Head of caudate nucleus (tissue), 42 donors: ENCODE results near the gene IFNL2.
A peak's percentile ranks its signal among the peaks of the same experiment; 100 is the strongest.

Source experiments
- DNase-seq, 42 donors: peaks; one replicate each; pipeline versions ENCODE4 v3.0.0 to v3.0.0-alpha.2; 2020 to 2021; ENCODE audit warnings: mixed read lengths in 7 of 42
- intact Hi-C: fragments of 100-400 bp; cut with DNase I; formaldehyde crosslinking; loops from one replicate; pipeline ENCODE4 v1.15.0; 2022

Gene IFNL2

DNA sequence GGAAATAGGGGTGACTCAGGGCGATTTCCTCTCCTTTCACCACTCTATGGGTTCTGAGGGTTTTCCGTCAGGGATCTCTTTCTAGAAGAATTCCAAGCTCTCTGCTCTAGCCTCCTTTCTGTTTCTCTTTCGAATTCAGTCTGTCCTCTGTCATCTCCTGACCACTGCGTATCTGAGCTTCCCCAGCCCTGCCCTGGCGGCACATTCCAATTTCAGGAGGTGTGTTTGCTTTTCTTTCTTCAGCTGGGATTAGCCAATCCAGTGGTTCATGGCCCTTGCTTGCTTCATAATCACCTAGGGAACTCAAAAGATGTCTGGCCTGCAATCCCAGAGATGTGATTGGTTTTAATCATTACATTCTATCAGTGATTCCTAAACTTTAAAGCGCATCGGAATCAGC, 9.4 kb downstream of the IFNL2 start:
- no peak for DNase-seq
- intact Hi-C loops: no loop called here

DNA sequence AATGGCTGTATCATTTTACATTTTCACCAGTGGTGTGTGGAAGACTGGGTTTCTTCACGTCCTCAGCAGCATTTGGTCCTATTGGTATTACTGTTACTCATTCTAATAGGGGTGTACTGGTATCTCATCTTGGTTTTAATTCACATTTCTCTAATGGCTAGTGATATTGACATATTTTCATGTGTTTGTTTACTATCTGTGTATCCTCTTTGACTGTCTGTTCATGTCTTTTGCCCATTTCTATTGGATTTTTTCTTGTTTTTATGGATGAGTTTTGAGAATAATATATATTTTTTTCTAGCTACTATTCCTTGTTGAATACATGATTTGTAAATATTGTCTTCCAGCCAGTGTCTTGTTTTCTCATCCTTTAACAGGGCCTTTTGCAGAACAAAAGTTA, 13.8 kb downstream of the IFNL2 start:
- DNase-seq: no peak
- intact Hi-C loops: no loop called here

DNA sequence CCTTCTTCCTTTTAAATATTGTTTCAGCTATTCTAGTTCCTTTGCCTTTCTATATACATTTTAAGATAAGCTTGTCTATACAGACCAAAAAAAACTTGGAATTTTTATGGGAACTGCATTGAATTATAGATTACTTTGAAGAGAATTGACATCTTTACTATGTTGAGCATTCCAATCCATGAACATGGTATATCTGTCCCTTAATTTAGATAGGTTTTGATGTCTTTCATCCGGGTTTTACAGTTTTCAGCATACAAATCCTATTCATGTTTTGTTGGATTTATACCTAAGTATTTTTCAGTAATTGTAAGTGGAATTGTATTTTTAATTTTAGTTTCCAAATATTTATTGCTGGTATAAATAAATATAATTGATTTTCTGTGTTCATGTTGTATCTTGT, 15.8 kb downstream of the IFNL2 start:
- DNase-seq: no peak
- intact Hi-C loops: no loop called here

DNA sequence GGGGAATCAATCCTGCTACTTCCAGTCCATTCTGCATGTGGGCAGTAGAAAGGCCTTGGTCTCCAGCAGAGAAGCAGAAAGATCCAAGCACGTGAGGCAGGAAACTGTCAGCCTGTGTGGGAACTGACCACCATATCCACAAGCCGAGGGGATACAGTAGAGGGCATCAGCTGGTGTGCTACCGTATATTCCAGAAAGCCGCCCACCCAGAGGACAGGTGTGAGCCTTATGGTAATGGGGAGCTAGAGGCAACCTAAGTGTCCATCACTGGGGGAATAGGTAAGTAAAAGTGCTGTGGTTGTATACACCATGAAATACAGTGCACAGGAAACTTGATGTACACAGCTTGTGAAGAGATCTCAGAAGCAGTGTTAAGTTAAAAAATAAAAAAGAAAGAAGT, 25.2 kb downstream of the IFNL2 start:
- intact Hi-C loops: no loop called here

DNA sequence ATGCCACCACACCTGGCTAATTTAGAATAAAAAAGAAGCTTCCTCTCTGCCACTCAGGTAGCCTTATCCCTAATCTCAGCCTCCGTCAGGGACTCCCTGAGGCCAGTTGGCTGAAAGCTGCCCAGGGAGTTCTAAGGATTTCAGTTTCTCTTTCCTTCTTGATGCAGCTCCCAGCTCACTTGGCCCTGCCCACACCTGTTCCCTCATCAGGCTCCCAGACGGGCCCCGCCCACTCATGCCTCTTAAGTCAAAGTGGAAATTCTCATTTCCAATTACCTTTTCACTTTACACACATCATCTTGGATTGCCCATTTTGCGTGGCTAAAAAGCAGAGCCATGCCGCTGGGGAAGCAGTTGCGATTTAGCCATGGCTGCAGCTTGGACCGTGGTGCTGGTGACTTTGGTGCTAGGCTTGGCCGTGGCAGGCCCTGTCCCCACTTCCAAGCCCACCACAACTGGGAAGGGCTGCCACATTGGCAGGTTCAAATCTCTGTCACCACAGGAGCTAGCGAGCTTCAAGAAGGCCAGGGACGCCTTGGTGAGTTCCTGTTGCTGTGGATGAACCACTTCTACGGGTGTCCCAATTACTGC, 28.0 kb downstream of the IFNL2 start, which contains the start of gene IFNL1:
Gene IFNL1 (plus strand): TSS at position 353 of the 591 bp plus-strand sequence. CDS start 15 bp downstream, at position 368.
- peak in 41 of 42 donors; percentile 26 to 87 (median 61) for DNase-seq
- intact Hi-C loops: no loop called here

More for the DNA sequence above, 25.2 kb downstream of the IFNL2 start:
- no peak for DNase-seq

DNA sequence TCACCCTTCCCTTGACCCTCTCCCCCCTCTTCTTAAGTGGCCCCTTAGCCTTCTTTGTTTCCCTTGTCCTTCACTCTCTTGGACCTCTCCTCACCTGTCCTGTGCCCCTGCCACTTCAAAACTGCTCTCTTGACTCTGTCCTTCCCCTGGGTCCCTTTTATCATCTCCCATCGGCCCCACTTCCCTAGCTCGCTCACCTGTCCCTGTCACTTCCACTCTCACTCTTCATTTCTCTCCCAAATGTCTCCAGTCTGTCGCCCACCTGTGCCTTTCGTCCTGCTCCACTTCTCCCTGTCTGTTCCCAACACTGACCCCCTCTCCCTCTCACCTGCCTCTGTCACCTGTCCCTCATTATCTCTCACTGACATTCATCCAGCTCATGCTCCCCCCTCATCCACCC, 28.7 kb downstream of the IFNL2 start:
- no peak for DNase-seq
- intact Hi-C loops: no loop called here

DNA sequence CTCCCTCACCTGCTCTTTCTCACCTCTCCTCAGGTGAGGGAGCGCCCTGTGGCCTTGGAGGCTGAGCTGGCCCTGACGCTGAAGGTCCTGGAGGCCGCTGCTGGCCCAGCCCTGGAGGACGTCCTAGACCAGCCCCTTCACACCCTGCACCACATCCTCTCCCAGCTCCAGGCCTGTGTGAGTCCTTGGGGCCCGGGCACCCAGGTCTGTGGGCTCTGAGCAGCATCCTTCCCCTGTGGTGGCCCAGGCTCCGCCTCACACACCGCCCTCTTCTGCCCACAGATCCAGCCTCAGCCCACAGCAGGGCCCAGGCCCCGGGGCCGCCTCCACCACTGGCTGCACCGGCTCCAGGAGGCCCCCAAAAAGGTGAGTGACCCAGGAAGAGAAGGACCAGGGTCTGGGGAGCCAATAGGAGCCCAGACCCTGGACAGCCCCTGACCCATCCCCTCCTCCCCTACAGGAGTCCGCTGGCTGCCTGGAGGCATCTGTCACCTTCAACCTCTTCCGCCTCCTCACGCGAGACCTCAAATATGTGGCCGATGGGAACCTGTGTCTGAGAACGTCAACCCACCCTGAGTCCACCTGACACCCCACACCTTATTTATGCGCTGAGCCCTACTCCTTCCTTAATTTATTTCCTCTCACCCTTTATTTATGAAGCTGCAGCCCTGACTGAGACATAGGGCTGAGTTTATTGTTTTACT, 29.9 kb downstream of the IFNL2 start:
- DNase-seq: no peak
- intact Hi-C loops: no loop called here

DNA sequence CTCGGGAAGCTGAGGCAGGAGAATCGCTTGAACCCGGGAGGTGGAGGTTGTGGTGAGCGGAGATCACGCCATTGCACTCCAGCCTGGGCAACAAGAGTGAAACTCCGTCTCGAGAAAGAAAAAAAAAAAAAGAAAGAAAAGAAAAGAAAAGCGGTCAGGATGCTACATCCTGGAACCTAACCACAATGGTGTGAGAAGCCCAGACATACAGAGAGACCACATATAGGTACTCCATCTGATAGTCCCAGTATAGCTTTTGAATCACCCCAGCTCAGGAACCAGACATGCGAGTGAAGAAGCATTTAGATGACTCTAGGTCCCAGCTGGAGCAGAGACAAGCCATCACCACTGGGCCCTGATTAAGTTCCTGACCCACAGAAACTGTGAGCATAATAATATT, 31.2 kb downstream of the IFNL2 start:
- no peak for DNase-seq
- intact Hi-C loops: no loop called here

DNA sequence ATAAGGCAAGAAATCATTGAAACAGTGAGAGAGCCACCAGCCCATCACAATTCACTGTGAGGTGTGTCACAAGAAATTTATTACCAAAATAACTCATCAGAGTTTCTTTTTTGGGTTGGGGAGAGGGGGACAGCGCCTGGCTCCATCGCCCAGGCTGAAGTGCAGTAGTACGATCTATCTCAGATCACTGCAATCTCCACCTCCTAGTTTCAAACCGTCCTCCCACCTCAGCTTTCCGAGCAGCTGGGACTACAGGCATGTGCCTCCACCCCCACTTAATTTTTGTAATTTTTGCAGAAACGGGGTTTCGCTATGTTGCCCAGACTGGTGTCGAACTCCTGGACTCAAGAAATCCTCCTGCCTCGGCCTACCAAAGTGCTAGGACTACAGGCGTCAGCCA, 31.6 kb downstream of the IFNL2 start:
- intact Hi-C loops: no loop called here
- peak in 5 of 42 donors; percentile 17 to 52 (median 22) for DNase-seq

DNA sequence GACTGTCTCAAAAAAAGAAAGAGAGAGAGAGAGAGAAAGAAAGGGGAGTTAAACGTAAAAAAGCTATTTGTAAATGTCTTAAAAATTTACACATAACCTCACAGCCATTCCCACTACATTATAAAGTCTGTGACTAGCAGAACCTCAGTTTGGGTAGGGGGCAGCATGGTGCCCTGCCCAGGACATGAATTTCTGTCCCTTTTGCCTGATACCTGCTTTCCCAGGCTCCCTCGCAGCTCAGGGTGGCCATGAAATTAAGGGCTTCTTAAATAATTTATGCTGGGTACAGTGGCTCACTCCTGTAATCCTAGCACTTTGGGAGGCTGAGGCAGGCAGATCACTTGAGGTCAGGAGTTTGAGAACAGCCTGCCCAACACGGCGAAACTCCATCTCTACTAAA, 32.8 kb downstream of the IFNL2 start:
- intact Hi-C loops: no loop called here
- peak in 1 of 42 donors; percentile 1 for DNase-seq

DNA sequence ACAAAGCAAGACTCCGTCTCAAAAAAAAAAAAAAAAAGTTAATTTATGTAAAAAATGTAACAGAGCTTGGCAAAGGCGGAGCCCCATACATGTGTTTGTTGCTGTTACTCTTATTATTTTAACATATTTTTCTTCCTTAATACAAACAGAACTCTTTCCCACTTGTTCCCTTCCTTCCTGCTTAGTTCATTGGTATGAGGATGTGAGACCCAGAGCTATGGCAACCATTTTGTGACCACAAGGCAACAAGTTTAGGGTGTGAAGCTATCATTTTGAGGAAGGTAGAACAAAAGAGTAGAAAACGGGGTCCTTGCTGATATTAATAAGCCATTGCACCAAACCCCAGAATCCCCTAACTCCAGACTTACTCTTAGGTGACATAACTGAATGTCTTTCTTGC, 33.4 kb downstream of the IFNL2 start:
- DNase-seq: no peak
- intact Hi-C loops: no loop called here

DNA sequence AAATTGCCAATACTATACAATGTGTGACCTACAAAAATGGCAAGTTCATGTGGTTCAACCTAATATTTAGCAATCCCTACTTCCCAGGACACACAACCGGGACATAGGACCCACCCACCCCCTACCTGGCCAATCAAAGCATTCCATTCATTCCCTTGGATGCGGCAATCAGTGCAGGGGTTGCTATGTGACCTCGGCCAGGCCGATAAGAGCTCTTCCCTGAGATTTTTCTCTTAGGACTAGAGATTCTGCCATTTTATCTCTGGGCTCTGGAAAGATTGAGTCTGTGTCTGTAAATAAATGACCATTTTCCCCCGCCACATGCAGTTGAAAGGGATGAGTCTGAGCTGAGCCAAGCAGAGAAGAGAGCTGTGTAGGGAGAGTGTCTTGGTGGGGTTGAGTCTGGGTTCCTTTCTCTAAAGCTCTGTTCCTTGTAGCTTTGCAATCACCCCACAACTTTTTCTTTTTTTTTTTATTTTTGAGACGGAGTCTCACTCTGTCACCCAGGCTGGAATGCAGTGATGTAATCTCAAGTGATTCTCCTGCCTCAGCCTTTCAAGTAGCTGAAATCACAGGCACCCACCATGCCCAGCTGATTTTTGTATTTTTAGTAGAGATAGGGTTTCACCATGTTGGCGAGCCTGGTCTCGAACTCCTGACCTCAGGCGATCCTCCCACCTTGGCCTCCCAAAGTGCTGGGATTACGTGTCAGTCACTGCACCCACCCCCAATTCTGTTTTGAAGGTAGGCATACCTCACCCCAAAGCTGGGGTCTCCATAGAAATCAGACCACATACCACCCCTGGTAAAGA, 35.4 kb downstream of the IFNL2 start:
- DNase-seq: peak in 1 of 42 donors; percentile 4
- intact Hi-C loops: no loop called here

DNA sequence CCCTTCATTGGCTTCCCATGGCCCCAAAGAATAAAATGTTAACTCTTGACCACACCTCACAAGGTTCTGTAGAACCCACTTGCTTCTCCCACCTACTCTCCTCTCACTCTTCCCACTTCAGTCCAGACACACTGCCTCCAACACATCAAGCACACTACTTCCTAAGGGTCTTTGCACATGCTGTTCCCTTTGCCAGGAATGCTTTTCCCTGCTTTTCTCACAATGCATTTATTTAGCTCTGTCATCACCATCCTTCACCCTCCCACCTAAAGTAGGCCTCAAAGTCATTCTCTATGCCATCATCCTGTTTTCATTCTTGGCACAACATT, 36.0 kb downstream of the IFNL2 start:
- no peak for DNase-seq
- intact Hi-C loops: no loop called here

DNA sequence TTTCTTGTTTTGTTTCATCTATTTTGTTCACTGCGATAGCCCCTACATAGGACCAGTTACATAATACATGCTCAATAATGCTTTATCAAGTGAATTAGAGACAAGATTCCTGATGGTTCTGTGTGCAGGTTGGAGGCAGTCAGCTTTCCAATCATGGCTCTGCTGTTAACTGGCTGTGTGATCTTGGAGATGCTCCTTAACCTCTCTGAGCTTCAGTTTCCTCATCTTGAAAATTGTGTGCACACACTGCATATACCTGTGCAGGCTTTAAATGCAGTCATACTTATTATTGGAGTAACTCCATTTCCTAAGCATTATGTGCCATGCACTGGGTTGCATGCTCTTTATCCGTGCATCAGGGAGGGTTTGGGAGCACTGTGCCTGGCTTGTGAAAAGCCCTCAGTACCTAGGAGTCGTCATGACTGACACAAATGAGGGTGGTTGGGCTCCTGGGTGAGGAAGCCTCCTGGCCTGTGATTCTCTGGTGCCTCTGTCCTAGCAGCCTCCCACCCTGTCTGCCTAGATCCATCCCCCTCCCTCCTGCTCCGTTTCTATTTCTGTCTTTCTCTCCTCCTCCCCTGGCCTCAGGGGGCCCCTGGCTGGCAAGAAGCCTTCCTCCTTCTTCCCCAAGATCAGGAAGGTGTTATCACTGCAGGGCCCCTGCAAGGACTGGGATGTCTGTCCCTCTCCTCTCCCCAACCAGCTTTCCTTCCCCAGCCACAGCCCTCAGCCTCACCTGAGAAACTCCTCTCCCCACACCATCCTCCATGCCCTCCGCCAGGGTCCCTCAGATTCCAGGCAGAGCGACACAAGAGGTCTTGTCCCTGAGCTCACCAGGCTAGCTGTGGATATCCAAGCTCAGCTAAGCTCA, 36.7 kb downstream of the IFNL2 start:
- peak in 1 of 42 donors; percentile 16 for DNase-seq
- intact Hi-C loops: no loop called here

DNA sequence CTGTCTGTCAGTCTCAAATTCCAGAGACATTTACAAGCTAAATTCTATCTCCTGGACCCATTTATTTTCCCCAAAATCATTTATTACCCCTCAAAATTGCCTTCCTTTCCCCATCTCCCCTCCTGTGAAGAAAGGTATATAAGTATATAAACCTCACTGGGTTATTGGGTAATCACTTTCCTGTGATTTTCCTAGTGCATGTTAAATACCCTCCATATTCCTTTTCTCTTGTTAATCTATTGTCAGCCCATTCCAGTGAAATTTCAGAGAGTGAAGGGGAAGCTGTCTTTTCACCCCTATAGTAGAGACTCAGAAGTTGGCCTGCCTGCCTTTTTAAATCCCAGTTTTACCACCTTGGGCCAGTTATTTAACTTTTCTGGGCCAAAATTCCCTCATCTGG, 37.9 kb downstream of the IFNL2 start:
- intact Hi-C loops: no loop called here

DNA sequence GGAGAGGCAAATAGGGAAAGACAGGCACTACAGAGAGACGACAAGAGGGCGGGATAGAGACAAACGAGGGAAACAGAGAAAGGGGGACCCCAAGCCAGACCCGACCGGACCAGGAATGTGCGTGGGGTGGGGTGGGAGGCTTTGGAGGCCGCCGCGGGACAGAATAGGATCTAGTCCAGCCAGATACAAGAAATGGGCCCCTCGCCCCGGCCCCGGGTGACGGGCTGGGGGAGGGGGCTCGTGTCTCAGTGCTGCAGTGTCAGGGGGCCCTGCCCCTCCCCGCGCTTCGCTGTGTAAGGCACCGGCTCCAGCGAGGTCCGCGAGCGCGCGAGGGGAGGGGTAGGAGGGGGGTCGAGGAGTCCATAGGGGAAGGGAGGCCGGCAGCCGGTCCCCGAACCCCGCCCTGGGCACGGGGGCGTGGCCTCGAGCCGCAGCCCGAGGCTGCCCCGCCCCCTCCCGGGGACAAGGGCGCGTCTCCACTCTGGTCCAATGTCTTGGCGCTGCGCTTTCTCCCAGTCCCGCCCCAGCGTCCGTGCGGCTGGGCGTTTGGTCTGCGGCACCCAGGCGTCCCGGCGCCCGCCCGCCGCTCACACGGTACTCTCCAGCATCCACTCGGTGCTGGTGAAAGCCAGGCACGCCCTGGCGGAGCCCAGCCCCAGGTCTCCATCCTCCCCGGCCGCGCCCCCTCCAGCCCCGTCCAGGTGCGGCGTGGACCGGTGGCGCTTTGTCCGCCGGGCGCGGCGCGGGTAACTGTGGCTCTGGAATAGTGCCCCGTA, 39.0 kb downstream of the IFNL2 start:
- DNase-seq: no peak
- intact Hi-C loops: no loop called here

More for the DNA sequence above, 37.9 kb downstream of the IFNL2 start:
- DNase-seq: no peak

DNA sequence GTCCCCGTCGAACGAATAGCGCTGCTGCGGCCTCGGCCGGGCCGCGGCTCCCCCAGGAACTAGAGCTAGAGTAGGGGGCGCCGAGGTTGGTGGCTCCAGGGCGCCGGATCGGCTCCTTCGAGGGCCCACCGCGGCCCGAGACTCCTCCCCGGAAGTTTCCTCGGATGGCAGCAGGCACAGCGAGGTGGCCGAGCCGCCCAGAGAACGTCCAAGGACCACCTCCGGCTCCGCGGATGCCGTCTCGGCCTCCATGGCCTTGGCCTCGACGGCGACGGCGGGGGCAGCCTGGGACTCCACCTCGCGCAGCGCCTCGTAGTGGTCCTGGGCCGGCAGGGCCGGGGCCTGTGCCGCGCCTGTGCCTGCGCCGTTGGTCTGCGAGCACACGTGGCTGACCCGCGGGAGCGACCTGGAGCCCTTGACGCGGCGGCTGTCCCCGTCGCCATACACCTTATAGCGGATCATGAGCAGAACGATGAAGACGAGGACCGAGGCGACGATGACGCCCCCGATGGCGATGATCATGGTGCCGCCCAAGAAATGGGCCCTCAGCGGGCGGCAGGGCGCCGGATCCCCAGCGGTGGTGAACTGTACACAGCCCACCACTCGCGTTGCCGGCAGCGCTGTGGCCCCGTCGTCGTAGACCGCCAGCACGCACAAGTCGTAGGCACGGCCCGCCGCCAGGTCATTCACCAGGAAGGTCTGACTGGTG, 39.8 kb downstream of the IFNL2 start:
- no peak for DNase-seq
- intact Hi-C loops: no loop called here
